ENCODE data around the gene CADM2. TPM values are rescaled to one million over a fixed set of nuclear protein-coding genes. Genes with fewer than 3 reads are reported as not detected.

Gene CADM2
- total RNA-seq, 1 experiment from 2014 or later, result not detected

GRCh38 chr3:84980011-84980410 lies 21.2 kb downstream of the CADM2 start:
- DNase-seq, result no peak
- H3K4me3 ChIP-seq (ENCODE audit: low read depth, low read length), result no peak overlapping the region
- H3K9me3 ChIP-seq, result no peaks in the 10 kb centered on the region
- H3K27me3 Mint-ChIP-seq (ENCODE audit: insufficient read depth, unreplicated experiment), result no peaks in the 10 kb centered on the region
- no peaks in the 10 kb centered on the region for H3K4me1 ChIP-seq
- no peak for TF ChIP-seq CTCF (IDR thresholded peaks at IDR 0.05; ENCODE audit: insufficient read depth in 1 of 2, low read depth in 1 of 2, low read length in 1 of 2, severe bottlenecking in 1 of 2, unreplicated experiment in 1 of 2)
- no peaks in the 10 kb centered on the region for H3K36me3 Mint-ChIP-seq (ENCODE audit: insufficient read depth, unreplicated experiment)
- no peak overlapping the region for H3K27ac Mint-ChIP-seq (ENCODE audit: unreplicated experiment)
- intact Hi-C loops (cut with micrococcal nuclease; ENCODE audit: unreplicated experiment), result no loop called here
- ChIA-PET CTCF (no interaction called here), POLR2A (no interaction called here)
- H3K4me3 Mint-ChIP-seq (ENCODE audit: unreplicated experiment), result no peak overlapping the region
- no peaks in the 10 kb centered on the region for H3K4me1 Mint-ChIP-seq (ENCODE audit: low read depth, unreplicated experiment)
- no peaks in the 10 kb centered on the region for H3K36me3 ChIP-seq (ENCODE audit: control insufficient read depth, insufficient read depth, low read length)
- no TSS peak for BruUV-seq (replicated peaks)
- H3K27me3 ChIP-seq (replicated peaks; ENCODE audit: control insufficient read depth, insufficient read depth, low read length), result no peaks in the 10 kb centered on the region
- H3K9me3 Mint-ChIP-seq (ENCODE audit: unreplicated experiment), result no peaks in the 10 kb centered on the region

DNA sequence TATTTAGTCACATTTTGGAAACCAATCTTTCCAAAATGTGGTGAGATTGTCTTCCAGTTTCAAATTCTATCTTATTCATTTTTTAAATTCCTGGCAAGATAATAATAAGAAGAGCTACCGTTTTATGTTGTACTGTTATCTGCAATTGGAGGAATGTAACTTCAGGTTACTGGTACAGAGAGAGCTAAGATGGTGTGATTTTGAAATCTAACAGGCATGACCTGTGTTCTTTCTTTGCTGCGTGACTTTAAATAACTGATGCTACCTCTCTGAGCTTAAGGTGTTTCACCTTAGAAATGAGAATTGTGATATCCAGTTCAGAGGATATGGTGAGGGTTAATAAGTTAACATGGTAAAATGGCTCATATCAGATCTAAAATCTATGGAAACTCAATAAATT lies 21.7 kb downstream of the CADM2 start:
- ChIA-PET CTCF (no interaction called here), POLR2A (no interaction called here)
- no peaks in the 10 kb centered on the region for H3K4me1 ChIP-seq
- intact Hi-C loops (cut with micrococcal nuclease; ENCODE audit: unreplicated experiment), result no loop called here
- no TSS peak for BruUV-seq (replicated peaks)
- no peak for DNase-seq
- Mint-ChIP-seq H3K27me3 (ENCODE audit: insufficient read depth, unreplicated experiment) (no peaks in the 10 kb centered on the region), H3K27ac (ENCODE audit: unreplicated experiment) (no peak overlapping the region), H3K4me3 (ENCODE audit: unreplicated experiment) (no peak overlapping the region), H3K36me3 (ENCODE audit: insufficient read depth, unreplicated experiment) (no peaks in the 10 kb centered on the region), H3K4me1 (ENCODE audit: low read depth, unreplicated experiment) (no peaks in the 10 kb centered on the region), H3K9me3 (ENCODE audit: unreplicated experiment) (no peaks in the 10 kb centered on the region)
- H3K4me3 ChIP-seq (ENCODE audit: low read depth, low read length), result no peak overlapping the region
- no peaks in the 10 kb centered on the region for H3K27me3 ChIP-seq (replicated peaks; ENCODE audit: control insufficient read depth, insufficient read depth, low read length)
- no peak for TF ChIP-seq CTCF (IDR thresholded peaks at IDR 0.05; ENCODE audit: insufficient read depth in 1 of 2, low read depth in 1 of 2, low read length in 1 of 2, severe bottlenecking in 1 of 2, unreplicated experiment in 1 of 2)
- no peaks in the 10 kb centered on the region for H3K36me3 ChIP-seq (ENCODE audit: control insufficient read depth, insufficient read depth, low read length)
- no peaks in the 10 kb centered on the region for H3K9me3 ChIP-seq

GRCh38 chr3:84983490-84983889 lies 24.7 kb downstream of the CADM2 start:
- Mint-ChIP-seq H3K27me3 (ENCODE audit: insufficient read depth, unreplicated experiment) (no peaks in the 10 kb centered on the region), H3K4me3 (ENCODE audit: unreplicated experiment) (no peak overlapping the region), H3K36me3 (ENCODE audit: insufficient read depth, unreplicated experiment) (no peaks in the 10 kb centered on the region), H3K9me3 (ENCODE audit: unreplicated experiment) (no peaks in the 10 kb centered on the region), H3K27ac (ENCODE audit: unreplicated experiment) (no peak overlapping the region), H3K4me1 (ENCODE audit: low read depth, unreplicated experiment) (no peaks in the 10 kb centered on the region)
- no peak for DNase-seq
- no peaks in the 10 kb centered on the region for H3K36me3 ChIP-seq (ENCODE audit: control insufficient read depth, insufficient read depth, low read length)
- H3K27me3 ChIP-seq (replicated peaks; ENCODE audit: control insufficient read depth, insufficient read depth, low read length), result no peaks in the 10 kb centered on the region
- H3K4me1 ChIP-seq, result no peaks in the 10 kb centered on the region
- intact Hi-C loops (cut with micrococcal nuclease; ENCODE audit: unreplicated experiment), result no loop called here
- no peak for TF ChIP-seq CTCF (IDR thresholded peaks at IDR 0.05; ENCODE audit: insufficient read depth in 1 of 2, low read depth in 1 of 2, low read length in 1 of 2, severe bottlenecking in 1 of 2, unreplicated experiment in 1 of 2)
- no TSS peak for BruUV-seq (replicated peaks)
- H3K4me3 ChIP-seq (ENCODE audit: low read depth, low read length), result no peak overlapping the region
- H3K9me3 ChIP-seq, result no peaks in the 10 kb centered on the region
- CTCF ChIA-PET, result no interaction called here
- POLR2A ChIA-PET, result no interaction called here

Data from Caco-2 (cell line).